HepG2 (cell line): ENCODE data around the gene ENPP1. TPM values are rescaled to one million over a fixed set of nuclear protein-coding genes. Genes with fewer than 3 reads are reported as not detected.
A peak's percentile ranks its signal among the peaks of the same experiment; 100 is the strongest.

ENCODE experiments used
- ETV6 ChIP-seq: sonication (generic); formaldehyde crosslinking; conservative IDR thresholded peaks from 2 replicates; pipeline ENCODE4 v1.4.0; 2020; ENCODE audit warnings: missing genetic modification reagents
- KDM5B ChIP-seq: sonication (generic); formaldehyde crosslinking; IDR thresholded peaks from 2 replicates; pipeline ENCODE4 v1.4.0; 2020; ENCODE audit warnings: missing genetic modification reagents, mild to moderate bottlenecking, borderline replicate concordance
- RAD51 ChIP-seq: fragments of 450-650 bp; IDR thresholded peaks from 2 replicates; pipeline ENCODE4 v1.6.1; 2016; ENCODE audit warnings: borderline replicate concordance
- RFXANK ChIP-seq: IDR thresholded peaks from 2 replicates; pipeline ENCODE4 v1.6.1; 2016
- SMYD3 ChIP-seq: sonication (generic); formaldehyde crosslinking; IDR thresholded peaks from 2 replicates; pipeline ENCODE4 v1.8.1; 2023; ENCODE audit warnings: mild to moderate bottlenecking, missing genetic modification reagents
- SP2 ChIP-seq: sonication (generic); formaldehyde crosslinking; IDR thresholded peaks from 2 replicates; pipeline ENCODE4 v1.5.1; 2020; ENCODE audit warnings: mild to moderate bottlenecking, missing genetic modification reagents
- ZBTB7A ChIP-seq: sonication (generic); formaldehyde crosslinking; IDR thresholded peaks from 2 replicates; pipeline ENCODE4 v1.8.0; 2022; ENCODE audit warnings: mild to moderate bottlenecking, missing genetic modification reagents
- ZBTB8A ChIP-seq: sonication (generic); formaldehyde crosslinking; IDR thresholded peaks from 2 replicates; pipeline ENCODE4 v1.4.0; 2020; ENCODE audit warnings: mild to moderate bottlenecking, low read depth, missing genetic modification reagents, borderline replicate concordance
- ZNF768 ChIP-seq: sonication (generic); formaldehyde crosslinking; IDR thresholded peaks from 2 replicates; pipeline ENCODE4 v1.4.0; 2020; ENCODE audit warnings: missing genetic modification reagents
- ZNF792 ChIP-seq: IDR thresholded peaks from 2 replicates; pipeline ENCODE4 v1.6.1; 2016
- ZSCAN21 ChIP-seq: sonication (generic); formaldehyde crosslinking; IDR thresholded peaks from 2 replicates; pipeline ENCODE4 v1.8.0; 2022; ENCODE audit warnings: mild to moderate bottlenecking, missing genetic modification reagents, moderate library complexity, borderline replicate concordance
- polyA plus RNA-seq, 8 experiments: library from polyadenylated mRNA; depleted of rRNA in 3 of 8; stranded (reverse) in 7 of 8; unstranded in 1 of 8; fragments of >200 nt; fragmentation: Illumina TruSeq in 4 of 8; extraction: Trizol in 4 of 8; gene quantifications; 2 replicates each; pipeline versions ENCODE4 v1.2.1 to v1.2.3, GENCODE V29; 2011 to 2016; ENCODE audit warnings: low read depth in 4 of 8, missing spikeins in 1 of 8, mixed read lengths in 1 of 8; ENCODE audit not compliant: insufficient read depth in 1 of 8
- total RNA-seq, 5 experiments: library from RNA; depleted of rRNA; stranded (reverse); fragments of >200 nt; fragmentation: Illumina TruSeq; extraction: Trizol; gene quantifications; 2 replicates each; pipeline ENCODE4 v1.2.3, GENCODE V29; 2016; ENCODE audit warnings: low read depth in 1 of 5
- TF ChIP-seq, protein P1 (sequence below), 2 experiments: fragments of 450-650 bp in 1 of 2; sonication (generic) in 1 of 2; formaldehyde crosslinking in 1 of 2; IDR thresholded peaks; 2 replicates each; pipeline versions ENCODE4 v1.6.1 to v1.8.0; 2016 to 2022; ENCODE audit warnings: antibody characterized with exemption in 1 of 2, mild to moderate bottlenecking in 1 of 2, missing genetic modification reagents in 1 of 2
- TF ChIP-seq, protein P2 (sequence below): sonication (generic); formaldehyde crosslinking; IDR thresholded peaks from 2 replicates; pipeline ENCODE4 v1.4.0; 2020; ENCODE audit warnings: missing genetic modification reagents
- TF ChIP-seq, protein P3 (sequence below): IDR thresholded peaks from 2 replicates; pipeline ENCODE4 v1.6.1; 2018; ENCODE audit warnings: missing genetic modification reagents, mild to moderate bottlenecking, missing compliant biosample characterization
- TF ChIP-seq, protein P4 (sequence below): sonication (generic); formaldehyde crosslinking; IDR thresholded peaks from 2 replicates; pipeline ENCODE4 v1.4.0; 2020; ENCODE audit warnings: missing genetic modification reagents

The ENPP1 gene
- total and polyA plus RNA-seq, 2 of the 13 experiments (the other 11 are each of a cell fraction or from before 2014, with no cell fraction given): 56.5 to 160 TPM

DNA sequence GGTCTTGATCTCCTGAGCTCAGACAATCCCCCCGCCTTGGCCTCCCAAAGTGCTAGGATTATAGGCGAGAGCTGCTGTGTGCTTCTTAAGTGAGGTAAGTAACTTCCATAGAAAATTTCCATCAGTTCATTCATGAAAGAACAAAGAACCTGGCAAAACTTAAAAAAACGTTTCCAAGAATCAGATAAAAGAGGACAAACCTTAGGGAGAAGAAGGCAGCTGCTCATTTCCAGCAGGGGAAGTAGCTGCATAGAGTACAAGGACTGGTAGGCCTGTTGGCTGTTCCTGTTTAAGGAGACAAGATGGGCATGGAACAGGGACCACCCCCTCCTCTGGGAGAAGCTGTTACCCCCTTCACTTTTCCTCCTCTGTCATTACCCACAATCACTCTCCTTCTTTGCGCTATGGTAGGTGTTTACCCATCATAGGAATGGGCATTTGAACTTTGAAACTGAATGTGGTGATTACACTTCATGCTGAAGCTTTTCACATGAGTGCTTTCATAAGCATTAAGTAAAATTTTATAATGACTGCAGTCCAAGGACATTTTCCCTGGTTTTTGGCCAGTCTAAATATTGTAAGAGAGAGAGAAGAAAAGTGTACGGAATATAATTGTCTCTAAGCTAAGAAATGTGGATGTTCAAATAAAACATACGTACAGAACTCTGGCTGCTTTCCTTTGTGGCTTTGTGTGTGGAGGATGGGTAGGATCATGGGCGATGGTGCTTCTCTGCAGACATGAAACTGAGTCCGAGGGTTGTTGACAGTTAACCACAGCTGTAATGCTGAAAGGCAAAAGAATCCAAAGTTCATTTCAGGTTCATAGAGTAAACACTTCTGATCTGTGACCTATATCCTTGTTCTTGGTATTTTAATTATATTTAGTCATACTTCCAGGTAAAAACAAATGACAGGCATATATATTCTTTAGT is 86.9 kb downstream of the ENPP1 start (continued):
- TF ChIP-seq, protein P1, sequence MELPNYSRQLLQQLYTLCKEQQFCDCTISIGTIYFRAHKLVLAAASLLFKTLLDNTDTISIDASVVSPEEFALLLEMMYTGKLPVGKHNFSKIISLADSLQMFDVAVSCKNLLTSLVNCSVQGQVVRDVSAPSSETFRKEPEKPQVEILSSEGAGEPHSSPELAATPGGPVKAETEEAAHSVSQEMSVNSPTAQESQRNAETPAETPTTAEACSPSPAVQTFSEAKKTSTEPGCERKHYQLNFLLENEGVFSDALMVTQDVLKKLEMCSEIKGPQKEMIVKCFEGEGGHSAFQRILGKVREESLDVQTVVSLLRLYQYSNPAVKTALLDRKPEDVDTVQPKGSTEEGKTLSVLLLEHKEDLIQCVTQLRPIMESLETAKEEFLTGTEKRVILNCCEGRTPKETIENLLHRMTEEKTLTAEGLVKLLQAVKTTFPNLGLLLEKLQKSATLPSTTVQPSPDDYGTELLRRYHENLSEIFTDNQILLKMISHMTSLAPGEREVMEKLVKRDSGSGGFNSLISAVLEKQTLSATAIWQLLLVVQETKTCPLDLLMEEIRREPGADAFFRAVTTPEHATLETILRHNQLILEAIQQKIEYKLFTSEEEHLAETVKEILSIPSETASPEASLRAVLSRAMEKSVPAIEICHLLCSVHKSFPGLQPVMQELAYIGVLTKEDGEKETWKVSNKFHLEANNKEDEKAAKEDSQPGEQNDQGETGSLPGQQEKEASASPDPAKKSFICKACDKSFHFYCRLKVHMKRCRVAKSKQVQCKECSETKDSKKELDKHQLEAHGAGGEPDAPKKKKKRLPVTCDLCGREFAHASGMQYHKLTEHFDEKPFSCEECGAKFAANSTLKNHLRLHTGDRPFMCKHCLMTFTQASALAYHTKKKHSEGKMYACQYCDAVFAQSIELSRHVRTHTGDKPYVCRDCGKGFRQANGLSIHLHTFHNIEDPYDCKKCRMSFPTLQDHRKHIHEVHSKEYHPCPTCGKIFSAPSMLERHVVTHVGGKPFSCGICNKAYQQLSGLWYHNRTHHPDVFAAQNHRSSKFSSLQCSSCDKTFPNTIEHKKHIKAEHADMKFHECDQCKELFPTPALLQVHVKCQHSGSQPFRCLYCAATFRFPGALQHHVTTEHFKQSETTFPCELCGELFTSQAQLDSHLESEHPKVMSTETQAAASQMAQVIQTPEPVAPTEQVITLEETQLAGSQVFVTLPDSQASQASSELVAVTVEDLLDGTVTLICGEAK (IDR thresholded peaks at IDR 0.05): no peak
- TF ChIP-seq, protein P1 (CRISPR knock-in tag; IDR thresholded peaks at IDR 0.05): peak; percentile 24; the same call in 1 of the 2 replicates
- TF ChIP-seq RAD51: no peak
- TF ChIP-seq KDM5B (CRISPR knock-in tag): no peak
- TF ChIP-seq, protein P2, sequence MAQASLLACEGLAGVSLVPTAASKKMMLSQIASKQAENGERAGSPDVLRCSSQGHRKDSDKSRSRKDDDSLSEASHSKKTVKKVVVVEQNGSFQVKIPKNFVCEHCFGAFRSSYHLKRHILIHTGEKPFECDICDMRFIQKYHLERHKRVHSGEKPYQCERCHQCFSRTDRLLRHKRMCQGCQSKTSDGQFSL (CRISPR knock-in tag): no peak
- TF ChIP-seq ZBTB8A: no peak
- peak; percentile 66; the same call in 1 of the 2 replicates for TF ChIP-seq ZBTB7A (CRISPR knock-in tag)
- TF ChIP-seq, protein P3, sequence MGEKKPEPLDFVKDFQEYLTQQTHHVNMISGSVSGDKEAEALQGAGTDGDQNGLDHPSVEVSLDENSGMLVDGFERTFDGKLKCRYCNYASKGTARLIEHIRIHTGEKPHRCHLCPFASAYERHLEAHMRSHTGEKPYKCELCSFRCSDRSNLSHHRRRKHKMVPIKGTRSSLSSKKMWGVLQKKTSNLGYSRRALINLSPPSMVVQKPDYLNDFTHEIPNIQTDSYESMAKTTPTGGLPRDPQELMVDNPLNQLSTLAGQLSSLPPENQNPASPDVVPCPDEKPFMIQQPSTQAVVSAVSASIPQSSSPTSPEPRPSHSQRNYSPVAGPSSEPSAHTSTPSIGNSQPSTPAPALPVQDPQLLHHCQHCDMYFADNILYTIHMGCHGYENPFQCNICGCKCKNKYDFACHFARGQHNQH (CRISPR knock-in tag): peak; percentile 94
- TF ChIP-seq ETV6 (CRISPR knock-in tag): no peak
- no peak for TF ChIP-seq ZNF768 (CRISPR knock-in tag)
- TF ChIP-seq SP2 (CRISPR knock-in tag): no peak
- TF ChIP-seq, protein P4, sequence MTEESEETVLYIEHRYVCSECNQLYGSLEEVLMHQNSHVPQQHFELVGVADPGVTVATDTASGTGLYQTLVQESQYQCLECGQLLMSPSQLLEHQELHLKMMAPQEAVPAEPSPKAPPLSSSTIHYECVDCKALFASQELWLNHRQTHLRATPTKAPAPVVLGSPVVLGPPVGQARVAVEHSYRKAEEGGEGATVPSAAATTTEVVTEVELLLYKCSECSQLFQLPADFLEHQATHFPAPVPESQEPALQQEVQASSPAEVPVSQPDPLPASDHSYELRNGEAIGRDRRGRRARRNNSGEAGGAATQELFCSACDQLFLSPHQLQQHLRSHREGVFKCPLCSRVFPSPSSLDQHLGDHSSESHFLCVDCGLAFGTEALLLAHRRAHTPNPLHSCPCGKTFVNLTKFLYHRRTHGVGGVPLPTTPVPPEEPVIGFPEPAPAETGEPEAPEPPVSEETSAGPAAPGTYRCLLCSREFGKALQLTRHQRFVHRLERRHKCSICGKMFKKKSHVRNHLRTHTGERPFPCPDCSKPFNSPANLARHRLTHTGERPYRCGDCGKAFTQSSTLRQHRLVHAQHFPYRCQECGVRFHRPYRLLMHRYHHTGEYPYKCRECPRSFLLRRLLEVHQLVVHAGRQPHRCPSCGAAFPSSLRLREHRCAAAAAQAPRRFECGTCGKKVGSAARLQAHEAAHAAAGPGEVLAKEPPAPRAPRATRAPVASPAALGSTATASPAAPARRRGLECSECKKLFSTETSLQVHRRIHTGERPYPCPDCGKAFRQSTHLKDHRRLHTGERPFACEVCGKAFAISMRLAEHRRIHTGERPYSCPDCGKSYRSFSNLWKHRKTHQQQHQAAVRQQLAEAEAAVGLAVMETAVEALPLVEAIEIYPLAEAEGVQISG: peak; percentile 74
- peak; percentile 30; the same call in 1 of the 2 replicates for TF ChIP-seq ZSCAN21 (CRISPR knock-in tag)
- TF ChIP-seq SMYD3 (CRISPR knock-in tag): peak; percentile 78; the same call in 1 of the 2 replicates
- 0 out of 2 replicates have a peak, but pooled peaks have one; percentile 56 for TF ChIP-seq RFXANK
- TF ChIP-seq ZNF792 (CRISPR knock-in tag): peak; percentile 90; the same call in 1 of the 2 replicates
